ENCODE measurements around the gene S100A14.
"Not testable (repeated sequence)": the region's sequence is repeated elsewhere in the genome, so short reads cannot be mapped to it uniquely, and the experiment has no call there.

Gene S100A14

GRCh38 chr1:153583976-153584375 is 32.1 kb downstream of the S100A14 start:
- no peak for DNase-seq

GRCh38 chr1:153583514-153583913 is 32.6 kb downstream of the S100A14 start:
- not testable (repeated sequence) for DNase-seq

GRCh38 chr1:153582836-153583235 is 33.3 kb downstream of the S100A14 start:
- DNase-seq, result not testable (repeated sequence)

GRCh38 chr1:153578936-153579335 is 37.2 kb downstream of the S100A14 start:
- DNase-seq, result no peak

GRCh38 chr1:153578490-153578889 is 37.6 kb downstream of the S100A14 start:
- DNase-seq, result no peak

GRCh38 chr1:153577624-153578051 is 38.5 kb downstream of the S100A14 start:
- no peak for DNase-seq

GRCh38 chr1:153577138-153577537 is 39.0 kb downstream of the S100A14 start:
- no peak for DNase-seq

GRCh38 chr1:153575497-153575896 is 40.6 kb downstream of the S100A14 start:
- DNase-seq, result not testable (repeated sequence)

GRCh38 chr1:153575081-153575491 is 41.0 kb downstream of the S100A14 start:
- not testable (repeated sequence) for DNase-seq

- no peak for DNase-seq
Measured at GRCh38 chr1:153573351-153573750, 42.8 kb downstream of the S100A14 start.

GRCh38 chr1:153572569-153573015 is 43.5 kb downstream of the S100A14 start:
- DNase-seq, result peak; percentile 79

- no peak for DNase-seq
Measured at GRCh38 chr1:153571706-153572105, 44.4 kb downstream of the S100A14 start.

- no peak for DNase-seq
Measured at GRCh38 chr1:153570874-153571273, 45.3 kb downstream of the S100A14 start.

- DNase-seq, result no peak
Measured at GRCh38 chr1:153569465-153569864, 46.7 kb downstream of the S100A14 start.

GRCh38 chr1:153568367-153569099 is 47.6 kb downstream of the S100A14 start:
- peak; percentile 92 for DNase-seq

GRCh38 chr1:153567621-153568366 is 48.3 kb downstream of the S100A14 start:
- peak; percentile 84 for DNase-seq

- DNase-seq, result peak; percentile 93
Measured at GRCh38 chr1:153566414-153567371, 49.4 kb downstream of the S100A14 start.

- peak; percentile 76 for DNase-seq
Measured at GRCh38 chr1:153565529-153566374, 50.4 kb downstream of the S100A14 start, which contains the start of gene S100A2. Gene S100A2 (minus strand): TSS chr1:153565844. CDS start chr1:153563877, 1,967 bp downstream.

All from activated CD4-positive, alpha-beta T cell treated with anti-CD3 and anti-CD28 coated beads for 48 hours (primary cell).